HEK293 (cell line): ENCODE results near the gene TMEM63B.

Source experiments
- CTCF ChIA-PET: fragments of 350-600 bp; formaldehyde crosslinking; extraction: SDS; loops from one replicate; lab custom pipeline; 2021; ENCODE audit warnings: antibody characterized with exemption; lab: Yijun Ruan, JAX
- POLR2A ChIA-PET: fragments of 300-600 bp; formaldehyde crosslinking; extraction: SDS; loops from one replicate; lab custom pipeline; 2020; ENCODE audit warnings: antibody characterized with exemption, inconsistent platforms; lab: Yijun Ruan, JAX
- H3K27ac ChIP-seq: fragments of 200-500 bp; sonication (Bioruptor generic); 2 replicates; pipeline ENCODE4 v1.5.1; 2014; ENCODE audit warnings: low read depth, low read length, control low read depth, inconsistent platforms; ENCODE audit errors: extremely low read depth
- H3K36me3 ChIP-seq, 2 experiments: fragments of 200-500 bp in 1 of 2; sonication (Bioruptor generic) in 1 of 2; 1 replicate in 1 of 2; 2 replicates in 1 of 2; pipeline ENCODE4 v1.5.1; 2014 to 2017; ENCODE audit warnings: inconsistent platforms in 2 of 2, low read length in 2 of 2; ENCODE audit not compliant: control insufficient read depth in 2 of 2, insufficient read depth in 1 of 2
- H3K4me1 ChIP-seq: fragments of 200-500 bp; sonication (Bioruptor generic); 2 replicates; pipeline ENCODE4 v1.5.1; 2014; ENCODE audit warnings: mild to moderate bottlenecking, low read length, inconsistent platforms; ENCODE audit not compliant: control insufficient read depth, insufficient read depth
- H3K4me3 ChIP-seq: 2 replicates; pipeline ENCODE4 v1.5.1; 2011; ENCODE audit warnings: low read depth, mild to moderate bottlenecking, control low read depth, low read length, moderate library complexity
- H3K9me3 ChIP-seq: fragments of 200-500 bp; sonication (Bioruptor generic); 2 replicates; pipeline ENCODE4 v1.5.1; 2014; ENCODE audit warnings: low read depth, low read length, inconsistent platforms; ENCODE audit not compliant: control insufficient read depth, insufficient read depth
- EGR2 ChIP-seq: fragments of 450-650 bp; formaldehyde crosslinking; IDR thresholded peaks from 2 replicates; pipeline ENCODE4 v1.5.1; 2016; ENCODE audit warnings: low read depth, missing biosample characterization, missing genetic modification characterization
- GFI1B ChIP-seq: fragments of 450-650 bp; formaldehyde crosslinking; IDR thresholded peaks from 2 replicates; pipeline ENCODE4 v1.5.1; 2016; ENCODE audit warnings: missing biosample characterization, missing genetic modification characterization
- GLI2 ChIP-seq: fragments of 450-650 bp; formaldehyde crosslinking; IDR thresholded peaks from 2 replicates; pipeline ENCODE4; 2017; ENCODE audit warnings: missing biosample characterization, missing genetic modification characterization, low read depth, borderline replicate concordance
- GLIS2 ChIP-seq: fragments of 450-650 bp; formaldehyde crosslinking; IDR thresholded peaks from 2 replicates; pipeline ENCODE4 v1.5.1; 2016; ENCODE audit warnings: missing biosample characterization, missing genetic modification characterization
- HOXD13 ChIP-seq: sonication (generic); formaldehyde crosslinking; IDR thresholded peaks from 2 replicates; pipeline ENCODE4 v1.8.0; 2022; ENCODE audit warnings: missing genetic modification reagents, borderline replicate concordance
- KLF9 ChIP-seq: fragments of 450-650 bp; formaldehyde crosslinking; IDR thresholded peaks from 2 replicates; pipeline ENCODE4 v1.5.1; 2016; ENCODE audit warnings: missing biosample characterization, missing genetic modification characterization, low read depth
- MYNN ChIP-seq: fragments of 450-650 bp; formaldehyde crosslinking; IDR thresholded peaks from 2 replicates; pipeline ENCODE4 v1.5.1; 2016; ENCODE audit warnings: missing biosample characterization, missing genetic modification characterization, borderline replicate concordance
- SETDB1 ChIP-seq: IDR thresholded peaks from one replicate; pipeline ENCODE4 v1.6.1; 2017; ENCODE audit warnings: mild to moderate bottlenecking, low read length, moderate library complexity, mixed read lengths; ENCODE audit not compliant: insufficient read length
- TCF7L2 ChIP-seq: IDR thresholded peaks from 2 replicates; pipeline ENCODE4 v1.6.1; 2011; ENCODE audit warnings: low read depth, mild to moderate bottlenecking, inconsistent platforms, low read length, moderate library complexity, borderline replicate concordance
- YY1 ChIP-seq: fragments of 450-650 bp; formaldehyde crosslinking; IDR thresholded peaks from 2 replicates; pipeline ENCODE4 v1.5.1; 2018; ENCODE audit warnings: missing biosample characterization, missing genetic modification characterization
- ZBTB10 ChIP-seq: fragments of 450-650 bp; formaldehyde crosslinking; IDR thresholded peaks from 2 replicates; pipeline ENCODE4 v1.5.1; 2016; ENCODE audit warnings: missing biosample characterization, missing genetic modification characterization
- ZEB2 ChIP-seq: fragments of 450-650 bp; formaldehyde crosslinking; IDR thresholded peaks from 2 replicates; pipeline ENCODE4 v1.5.1; 2016; ENCODE audit warnings: missing biosample characterization, missing genetic modification characterization
- ZFHX2 ChIP-seq: fragments of 450-650 bp; formaldehyde crosslinking; conservative IDR thresholded peaks from 2 replicates; pipeline ENCODE4 v1.5.1; 2016; ENCODE audit warnings: missing biosample characterization, missing genetic modification characterization
- ZFP69B ChIP-seq: fragments of 450-650 bp; formaldehyde crosslinking; IDR thresholded peaks from 2 replicates; pipeline ENCODE4 v1.5.1; 2016; ENCODE audit warnings: missing biosample characterization, missing genetic modification characterization
- ZNF18 ChIP-seq: fragments of 450-650 bp; formaldehyde crosslinking; IDR thresholded peaks from 2 replicates; pipeline ENCODE4 v1.5.1; 2016; ENCODE audit warnings: missing biosample characterization, missing genetic modification characterization
- ZNF2 ChIP-seq: fragments of 450-650 bp; formaldehyde crosslinking; IDR thresholded peaks from 2 replicates; pipeline ENCODE4 v1.5.1; 2016; ENCODE audit warnings: missing biosample characterization, missing genetic modification characterization
- ZNF214 ChIP-seq: fragments of 450-650 bp; formaldehyde crosslinking; IDR thresholded peaks from 2 replicates; pipeline ENCODE4 v1.5.1; 2017; ENCODE audit warnings: missing biosample characterization, mild to moderate bottlenecking, missing genetic modification characterization, borderline replicate concordance
- ZNF248 ChIP-seq: fragments of 450-650 bp; formaldehyde crosslinking; IDR thresholded peaks from 2 replicates; pipeline ENCODE4 v1.5.1; 2017; ENCODE audit warnings: missing biosample characterization, missing genetic modification characterization
- ZNF350 ChIP-seq: fragments of 450-650 bp; formaldehyde crosslinking; IDR thresholded peaks from 2 replicates; pipeline ENCODE4 v1.5.0; 2017; ENCODE audit warnings: missing biosample characterization, mild to moderate bottlenecking, missing genetic modification characterization
- ZNF394 ChIP-seq: fragments of 450-650 bp; formaldehyde crosslinking; IDR thresholded peaks from 2 replicates; pipeline ENCODE4 v1.5.1; 2016; ENCODE audit warnings: missing biosample characterization, missing genetic modification characterization, mild to moderate bottlenecking, moderate library complexity, borderline replicate concordance
- ZNF521 ChIP-seq: fragments of 450-650 bp; formaldehyde crosslinking; IDR thresholded peaks from 2 replicates; pipeline ENCODE4 v1.5.1; 2017; ENCODE audit warnings: missing biosample characterization, mild to moderate bottlenecking, missing genetic modification characterization
- ZNF677 ChIP-seq: fragments of 450-650 bp; IDR thresholded peaks from 2 replicates; pipeline ENCODE4 v1.5.0; 2018; ENCODE audit warnings: missing biosample characterization, mild to moderate bottlenecking, missing genetic modification characterization, moderate library complexity
- ZSCAN4 ChIP-seq: fragments of 450-650 bp; formaldehyde crosslinking; IDR thresholded peaks from 2 replicates; pipeline ENCODE4 v1.5.1; 2017; ENCODE audit warnings: missing biosample characterization, missing genetic modification characterization
- ZSCAN5A ChIP-seq: fragments of 450-650 bp; formaldehyde crosslinking; IDR thresholded peaks from 2 replicates; pipeline ENCODE4 v1.5.1; 2016; ENCODE audit warnings: missing biosample characterization, missing genetic modification characterization
- ZXDB ChIP-seq: fragments of 450-650 bp; formaldehyde crosslinking; IDR thresholded peaks from 2 replicates; pipeline ENCODE4 v1.5.1; 2016; ENCODE audit warnings: missing biosample characterization, missing genetic modification characterization

Gene TMEM63B

GRCh38 chr6:44185953-44186634 lies 58.7 kb downstream of the TMEM63B start:
- no peaks in the 10 kb centered on the region for H3K36me3 ChIP-seq
- TF ChIP-seq EGR2 (peak; percentile 77), GLI2 (tag by site-specific recombination) (no peak), ZFHX2 (peak; percentile 61), SETDB1 (no peak), ZSCAN4 (tag by site-specific recombination) (no peak)
- no peak overlapping the region for H3K4me3 ChIP-seq
- no peak overlapping the region for H3K27ac ChIP-seq
- H3K4me1 ChIP-seq = no peaks in the 10 kb centered on the region
- no peaks in the 10 kb centered on the region for H3K9me3 ChIP-seq
- ChIA-PET POLR2A (interaction anchor here (1.6 kb wide), 1 partner anchor 61 kb away, joined by 5 read pairs; the partner anchor contains the start of gene HSP90AB1), CTCF (interaction anchor here (0.6 to 2.9 kb wide), 9 partner anchors 10 to 268 kb away, joined by 3 to 32 read pairs (median 4); partner anchors contain the start of gene AARS2)

GRCh38 chr6:44186635-44187025 lies 59.3 kb downstream of the TMEM63B start:
- Histone ChIP-seq H3K27ac (no peak overlapping the region), H3K9me3 (no peaks in the 10 kb centered on the region), H3K36me3 (no peaks in the 10 kb centered on the region), H3K4me3 (no peak overlapping the region), H3K4me1 (no peaks in the 10 kb centered on the region)
- CTCF ChIA-PET = interaction anchor here (0.6 to 2.9 kb wide), 8 partner anchors 10 to 269 kb away, joined by 3 to 32 read pairs (median 4); partner anchors contain the start of gene AARS2
- POLR2A ChIA-PET = interaction anchor here (1.6 kb wide), 1 partner anchor 60 kb away, joined by 5 read pairs; the partner anchor contains the start of gene HSP90AB1
- TF ChIP-seq GLIS2 (tag by site-specific recombination) (no peak), ZFP69B (no peak), ZSCAN5A (no peak), HOXD13 (CRISPR knock-in tag) (no peak), ZNF18 (tag by site-specific recombination) (no peak), ZXDB (tag by site-specific recombination) (no peak), ZNF214 (tag by site-specific recombination) (no peak), KLF9 (no peak), YY1 (no peak)

GRCh38 chr6:44188819-44189218 lies 61.5 kb downstream of the TMEM63B start:
- Histone ChIP-seq H3K9me3 (no peaks in the 10 kb centered on the region), H3K27ac (no peak overlapping the region), H3K4me3 (no peak overlapping the region), H3K4me1 (no peaks in the 10 kb centered on the region), H3K36me3 (no peaks in the 10 kb centered on the region)
- CTCF ChIA-PET = interaction anchor here (0.5 to 4.0 kb wide), 6 partner anchors 16 to 76 kb away, joined by 3 to 29 read pairs (median 4); no protein-coding TSS in a partner anchor
- POLR2A ChIA-PET = interaction anchor here (1.0 to 2.0 kb wide), 4 partner anchors 14 to 58 kb away, joined by 3 to 7 read pairs (median 4); partner anchors contain the start of genes HSP90AB1 and SLC29A1
- TF ChIP-seq GFI1B (tag by site-specific recombination) (no peak), ZNF677 (tag by site-specific recombination) (no peak), ZNF350 (tag by site-specific recombination) (no peak), ZBTB10 (no peak), ZEB2 (no peak), ZNF394 (tag by site-specific recombination) (no peak), ZNF2 (no peak), MYNN (no peak), ZNF521 (no peak), TCF7L2 (no peak), ZNF248 (tag by site-specific recombination) (no peak), ZNF214 (tag by site-specific recombination) (no peak), YY1 (no peak)
